SK-N-SH treated with all-trans-retinoic acid at 6 μM for 48 hours (cell line): ENCODE data around the gene RAB30.

Experiments
- ATAC-seq: fragments of 200-7000 bp; cut with Tn5 transposase; 3 replicates; pipeline ENCODE4 v1.9.1; 2020; ENCODE audit warnings: mild to moderate bottlenecking, moderate library complexity
- ARNTL ChIP-seq: fragments of 450-650 bp; formaldehyde crosslinking; IDR thresholded peaks from 2 replicates; pipeline ENCODE4 v1.5.0; 2020; ENCODE audit warnings: low read depth, mild to moderate bottlenecking, moderate library complexity, borderline replicate concordance
- CSDC2 ChIP-seq: fragments of 250-450 bp; sonication (Bioruptor Pico); IDR thresholded peaks from 2 replicates; pipeline ENCODE4 v1.5.0; 2020; ENCODE audit warnings: mild to moderate bottlenecking, moderate library complexity
- ESRRG ChIP-seq: fragments of 250-450 bp; sonication (Bioruptor Pico); IDR thresholded peaks from 2 replicates; pipeline ENCODE4 v1.6.1; 2021; ENCODE audit warnings: mild to moderate bottlenecking
- GLIS3 ChIP-seq: fragments of 250-450 bp; sonication (Bioruptor Pico); IDR thresholded peaks from 2 replicates; pipeline ENCODE4 v1.5.0; 2020; ENCODE audit warnings: mild to moderate bottlenecking, moderate library complexity
- ISL1 ChIP-seq: fragments of 250-450 bp; sonication (Bioruptor Pico); IDR thresholded peaks from 2 replicates; pipeline ENCODE4 v2.1.2; 2022; ENCODE audit warnings: mild to moderate bottlenecking, moderate library complexity
- OSR1 ChIP-seq: fragments of 250-450 bp; sonication (Bioruptor Pico); IDR thresholded peaks from 2 replicates; pipeline ENCODE4 v1.8.0; 2022; ENCODE audit warnings: moderate library complexity, mild to moderate bottlenecking, inconsistent platforms
- PPARA ChIP-seq: fragments of 250-450 bp; sonication (Bioruptor Pico); IDR thresholded peaks from 2 replicates; pipeline ENCODE4 v1.5.0; 2020; ENCODE audit warnings: mild to moderate bottlenecking, borderline replicate concordance
- RARB ChIP-seq: fragments of 250-450 bp; sonication (Bioruptor Pico); IDR thresholded peaks from 2 replicates; pipeline ENCODE4 v1.8.0; 2021; ENCODE audit warnings: mild to moderate bottlenecking, moderate library complexity
- SNAI2 ChIP-seq: fragments of 250-450 bp; sonication (Bioruptor Pico); IDR thresholded peaks from 2 replicates; pipeline ENCODE4 v1.5.0; 2020; ENCODE audit warnings: mild to moderate bottlenecking, moderate library complexity
- TCF4 ChIP-seq: fragments of 250-450 bp; sonication (Bioruptor Pico); IDR thresholded peaks from 2 replicates; pipeline ENCODE4 v1.8.0; 2021; ENCODE audit warnings: mild to moderate bottlenecking, moderate library complexity, borderline replicate concordance
- TOX ChIP-seq: fragments of 250-450 bp; sonication (Bioruptor Pico); IDR thresholded peaks from 2 replicates; pipeline ENCODE4 v1.8.0; 2021; ENCODE audit warnings: mild to moderate bottlenecking, moderate library complexity, borderline replicate concordance
- ZFP3 ChIP-seq: fragments of 250-450 bp; sonication (Bioruptor Pico); IDR thresholded peaks from 2 replicates; pipeline ENCODE4 v1.5.0; 2020; ENCODE audit warnings: mild to moderate bottlenecking, moderate library complexity
- ZFP30 ChIP-seq: fragments of 450-650 bp; formaldehyde crosslinking; IDR thresholded peaks from 2 replicates; pipeline ENCODE4 v1.5.0; 2022; ENCODE audit warnings: mild to moderate bottlenecking, moderate library complexity
- ZNF565 ChIP-seq: fragments of 450-650 bp; formaldehyde crosslinking; conservative IDR thresholded peaks from 2 replicates; pipeline ENCODE4 v1.5.0; 2020; ENCODE audit warnings: low read depth, mild to moderate bottlenecking, moderate library complexity
- ZNF70 ChIP-seq: fragments of 450-650 bp; formaldehyde crosslinking; IDR thresholded peaks from 2 replicates; pipeline ENCODE4 v1.5.0; 2020; ENCODE audit warnings: mild to moderate bottlenecking, moderate library complexity
- ZNF8 ChIP-seq: fragments of 450-650 bp; formaldehyde crosslinking; IDR thresholded peaks from 2 replicates; pipeline ENCODE4 v1.5.0; 2020; ENCODE audit warnings: mild to moderate bottlenecking, moderate library complexity
- TF ChIP-seq, protein P1 (sequence below): fragments of 250-450 bp; sonication (Bioruptor Pico); IDR thresholded peaks from 2 replicates; pipeline ENCODE4 v1.8.0; 2020; ENCODE audit warnings: mild to moderate bottlenecking, moderate library complexity, borderline replicate concordance
- TF ChIP-seq, protein P2 (sequence below): fragments of 250-450 bp; sonication (Bioruptor Pico); IDR thresholded peaks from 2 replicates; pipeline ENCODE4 v1.8.0; 2021; ENCODE audit warnings: low read depth, mild to moderate bottlenecking, moderate library complexity, borderline replicate concordance
- TF ChIP-seq, protein P3 (sequence below): fragments of 250-450 bp; sonication (Bioruptor Pico); IDR thresholded peaks from 2 replicates; pipeline ENCODE4 v1.5.1; 2020; ENCODE audit warnings: low read depth, mild to moderate bottlenecking, moderate library complexity
- TF ChIP-seq, protein P4 (sequence below): fragments of 250-450 bp; sonication (Bioruptor Pico); IDR thresholded peaks from 2 replicates; pipeline ENCODE4 v1.5.1; 2021; ENCODE audit warnings: mild to moderate bottlenecking, moderate library complexity

Gene RAB30

DNA sequence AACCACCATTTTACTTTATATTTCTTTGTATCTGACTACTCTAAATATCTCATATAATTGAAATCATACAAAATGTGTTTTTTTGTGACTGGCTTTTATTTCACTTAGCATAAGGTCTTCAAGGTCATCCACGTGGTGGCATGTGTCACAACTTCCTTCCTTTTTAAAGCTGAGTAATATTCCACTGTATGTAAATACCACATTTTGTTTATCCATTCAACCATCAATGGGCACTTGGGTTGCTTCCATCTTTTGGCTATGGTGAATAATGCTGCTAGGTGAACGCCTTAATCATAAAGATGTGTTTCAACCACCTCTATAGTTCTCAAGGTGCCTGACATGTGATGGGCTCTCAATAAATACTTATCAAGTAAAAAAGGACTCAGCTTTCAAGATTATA lies 15.5 kb downstream of the RAB30 start (continued):
- TF ChIP-seq, protein P1, sequence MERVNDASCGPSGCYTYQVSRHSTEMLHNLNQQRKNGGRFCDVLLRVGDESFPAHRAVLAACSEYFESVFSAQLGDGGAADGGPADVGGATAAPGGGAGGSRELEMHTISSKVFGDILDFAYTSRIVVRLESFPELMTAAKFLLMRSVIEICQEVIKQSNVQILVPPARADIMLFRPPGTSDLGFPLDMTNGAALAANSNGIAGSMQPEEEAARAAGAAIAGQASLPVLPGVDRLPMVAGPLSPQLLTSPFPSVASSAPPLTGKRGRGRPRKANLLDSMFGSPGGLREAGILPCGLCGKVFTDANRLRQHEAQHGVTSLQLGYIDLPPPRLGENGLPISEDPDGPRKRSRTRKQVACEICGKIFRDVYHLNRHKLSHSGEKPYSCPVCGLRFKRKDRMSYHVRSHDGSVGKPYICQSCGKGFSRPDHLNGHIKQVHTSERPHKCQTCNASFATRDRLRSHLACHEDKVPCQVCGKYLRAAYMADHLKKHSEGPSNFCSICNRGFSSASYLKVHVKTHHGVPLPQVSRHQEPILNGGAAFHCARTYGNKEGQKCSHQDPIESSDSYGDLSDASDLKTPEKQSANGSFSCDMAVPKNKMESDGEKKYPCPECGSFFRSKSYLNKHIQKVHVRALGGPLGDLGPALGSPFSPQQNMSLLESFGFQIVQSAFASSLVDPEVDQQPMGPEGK: no peak
- no peak for TF ChIP-seq ZFP30 (CRISPR knock-in tag)
- TF ChIP-seq, all 23 proteins: peak for 0

DNA sequence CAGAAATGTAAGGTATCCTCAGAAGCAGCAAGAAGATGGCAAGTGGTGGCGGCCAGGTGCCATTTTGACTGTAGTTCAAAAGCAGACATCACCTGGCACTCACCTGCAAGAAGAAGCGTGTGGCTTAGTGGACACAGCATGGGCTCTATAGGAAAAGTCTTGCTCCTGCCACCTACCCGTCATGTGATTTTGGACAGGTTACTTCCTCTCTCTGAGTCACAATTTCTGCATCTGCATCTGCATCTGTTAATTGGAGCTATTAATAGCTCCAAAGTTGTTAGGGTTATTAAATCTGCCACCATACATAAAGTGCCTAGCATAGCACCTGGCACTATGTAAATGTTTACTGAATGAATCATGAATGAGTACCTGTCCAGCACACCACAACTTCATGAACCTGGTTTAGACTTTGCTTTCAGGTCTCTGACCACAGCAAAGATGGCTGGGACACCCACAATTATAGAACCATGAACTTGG lies 16.8 kb downstream of the RAB30 start:
- no peak for ATAC-seq
- TF ChIP-seq PPARA (CRISPR knock-in tag) (no peak), ZFP30 (CRISPR knock-in tag) (no peak), OSR1 (CRISPR knock-in tag) (no peak), ISL1 (CRISPR knock-in tag) (no peak), RARB (CRISPR knock-in tag) (no peak), ARNTL (CRISPR knock-in tag) (no peak), ESRRG (CRISPR knock-in tag) (no peak), TCF4 (CRISPR knock-in tag) (no peak), ZNF8 (CRISPR knock-in tag) (no peak), TOX (no peak), ZNF565 (CRISPR knock-in tag) (no peak)
- TF ChIP-seq, protein P2, sequence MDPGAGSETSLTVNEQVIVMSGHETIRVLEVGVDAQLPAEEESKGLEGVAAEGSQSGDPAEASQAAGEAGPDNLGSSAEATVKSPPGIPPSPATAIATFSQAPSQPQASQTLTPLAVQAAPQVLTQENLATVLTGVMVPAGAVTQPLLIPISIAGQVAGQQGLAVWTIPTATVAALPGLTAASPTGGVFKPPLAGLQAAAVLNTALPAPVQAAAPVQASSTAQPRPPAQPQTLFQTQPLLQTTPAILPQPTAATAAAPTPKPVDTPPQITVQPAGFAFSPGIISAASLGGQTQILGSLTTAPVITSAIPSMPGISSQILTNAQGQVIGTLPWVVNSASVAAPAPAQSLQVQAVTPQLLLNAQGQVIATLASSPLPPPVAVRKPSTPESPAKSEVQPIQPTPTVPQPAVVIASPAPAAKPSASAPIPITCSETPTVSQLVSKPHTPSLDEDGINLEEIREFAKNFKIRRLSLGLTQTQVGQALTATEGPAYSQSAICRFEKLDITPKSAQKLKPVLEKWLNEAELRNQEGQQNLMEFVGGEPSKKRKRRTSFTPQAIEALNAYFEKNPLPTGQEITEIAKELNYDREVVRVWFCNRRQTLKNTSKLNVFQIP (CRISPR knock-in tag): no peak
- TF ChIP-seq, protein P3, sequence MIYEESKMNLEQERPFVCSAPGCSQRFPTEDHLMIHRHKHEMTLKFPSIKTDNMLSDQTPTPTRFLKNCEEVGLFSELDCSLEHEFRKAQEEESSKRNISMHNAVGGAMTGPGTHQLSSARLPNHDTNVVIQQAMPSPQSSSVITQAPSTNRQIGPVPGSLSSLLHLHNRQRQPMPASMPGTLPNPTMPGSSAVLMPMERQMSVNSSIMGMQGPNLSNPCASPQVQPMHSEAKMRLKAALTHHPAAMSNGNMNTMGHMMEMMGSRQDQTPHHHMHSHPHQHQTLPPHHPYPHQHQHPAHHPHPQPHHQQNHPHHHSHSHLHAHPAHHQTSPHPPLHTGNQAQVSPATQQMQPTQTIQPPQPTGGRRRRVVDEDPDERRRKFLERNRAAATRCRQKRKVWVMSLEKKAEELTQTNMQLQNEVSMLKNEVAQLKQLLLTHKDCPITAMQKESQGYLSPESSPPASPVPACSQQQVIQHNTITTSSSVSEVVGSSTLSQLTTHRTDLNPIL (CRISPR knock-in tag): no peak

DNA sequence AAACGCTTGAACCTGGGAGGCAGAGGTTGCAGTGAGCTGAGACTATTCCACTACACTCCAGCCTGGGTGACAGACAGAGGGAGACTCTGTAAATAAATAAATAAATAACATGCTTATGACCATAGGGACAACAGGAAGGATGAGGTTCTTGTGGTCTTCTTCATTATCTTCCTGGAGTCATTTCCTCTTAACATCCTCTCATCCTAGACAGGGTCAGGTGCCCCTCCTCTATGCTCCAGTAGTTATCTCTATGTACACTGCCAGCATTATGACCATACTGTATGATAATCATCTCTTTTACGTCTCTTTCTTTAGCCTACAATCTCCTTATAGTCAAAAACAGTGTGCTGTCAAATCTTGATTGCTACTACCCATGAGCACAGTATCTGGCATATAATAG lies 17.7 kb downstream of the RAB30 start:
- TF ChIP-seq ZNF565 (CRISPR knock-in tag): no peak
- no peak for TF ChIP-seq GLIS3
- TF ChIP-seq, protein P4, sequence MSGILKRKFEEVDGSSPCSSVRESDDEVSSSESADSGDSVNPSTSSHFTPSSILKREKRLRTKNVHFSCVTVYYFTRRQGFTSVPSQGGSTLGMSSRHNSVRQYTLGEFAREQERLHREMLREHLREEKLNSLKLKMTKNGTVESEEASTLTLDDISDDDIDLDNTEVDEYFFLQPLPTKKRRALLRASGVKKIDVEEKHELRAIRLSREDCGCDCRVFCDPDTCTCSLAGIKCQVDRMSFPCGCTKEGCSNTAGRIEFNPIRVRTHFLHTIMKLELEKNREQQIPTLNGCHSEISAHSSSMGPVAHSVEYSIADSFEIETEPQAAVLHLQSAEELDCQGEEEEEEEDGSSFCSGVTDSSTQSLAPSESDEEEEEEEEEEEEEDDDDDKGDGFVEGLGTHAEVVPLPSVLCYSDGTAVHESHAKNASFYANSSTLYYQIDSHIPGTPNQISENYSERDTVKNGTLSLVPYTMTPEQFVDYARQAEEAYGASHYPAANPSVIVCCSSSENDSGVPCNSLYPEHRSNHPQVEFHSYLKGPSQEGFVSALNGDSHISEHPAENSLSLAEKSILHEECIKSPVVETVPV (CRISPR knock-in tag): no peak
- no peak for TF ChIP-seq ISL1 (CRISPR knock-in tag)
- no peak for TF ChIP-seq TOX
- TF ChIP-seq RARB (CRISPR knock-in tag): no peak
- no peak for TF ChIP-seq OSR1 (CRISPR knock-in tag)
- TF ChIP-seq ZNF8 (CRISPR knock-in tag): no peak
- no peak for TF ChIP-seq ZFP30 (CRISPR knock-in tag)
- no peak for TF ChIP-seq ARNTL (CRISPR knock-in tag)
- no peak for TF ChIP-seq TCF4 (CRISPR knock-in tag)
- TF ChIP-seq SNAI2 (CRISPR knock-in tag): no peak
- no peak for TF ChIP-seq ESRRG (CRISPR knock-in tag)
- TF ChIP-seq, protein P3 (CRISPR knock-in tag): no peak
- no peak for TF ChIP-seq ZFP3
- TF ChIP-seq ZNF70 (CRISPR knock-in tag): no peak
- no peak for TF ChIP-seq CSDC2
- ATAC-seq: no peak
